HepG2 (cell line): Measurements from ENCODE around the gene RFX7. TPM values are rescaled to one million over a fixed set of nuclear protein-coding genes. Genes with fewer than 3 reads are reported as not detected.

Experiments used
- ATAC-seq: fragments of 200-7000 bp; cut with Tn5 transposase; 3 replicates; pipeline ENCODE4 v1.9.1; 2020; ENCODE audit warnings: mild to moderate bottlenecking, moderate library complexity
- BruUV-seq: library from RNA; stranded (reverse); fragments of 400-500 nt; replicated peaks from 2 replicates; lab custom pipeline; 2021; lab: Mats Ljungman, UMichigan
- CTCF ChIA-PET: fragments of 300-600 bp; formaldehyde crosslinking; extraction: SDS; loops from one replicate; lab custom pipeline; 2021; ENCODE audit warnings: low total read pairs, inconsistent platforms, low intra/inter-chr PET ratio; lab: Yijun Ruan, JAX
- POLR2A ChIA-PET: fragments of 350-600 bp; sonication (Branson Sonifier 250); formaldehyde crosslinking; loops from one replicate; lab custom pipeline; 2020; ENCODE audit warnings: antibody characterized with exemption, inconsistent platforms; lab: Yijun Ruan, JAX
- DNase-seq: peaks from one replicate; pipeline ENCODE4 v3.0.0-alpha.2; 2015; ENCODE audit warnings: low spot score
- FAIRE-seq: peaks from 3 replicates; lab custom pipeline; 2011; peaks lifted over from hg19 to GRCh38; lab: Jason Lieb, UNC
- H2AFZ ChIP-seq: one replicate; pipeline ENCODE4 v1.6.1; 2011; ENCODE audit warnings: low read length, inconsistent platforms
- H3K27ac ChIP-seq: fragments of 300-600 bp; 3 replicates; pipeline ENCODE4 v1.8.0; 2011; ENCODE audit warnings: mixed run types, mild to moderate bottlenecking, mixed read lengths, low read length, inconsistent platforms; ENCODE audit not compliant: insufficient read depth; ENCODE audit errors: extremely low read length
- H3K27me3 ChIP-seq, 2 experiments: fragments of 200-600 bp in 1 of 2; 2 replicates in 1 of 2; 3 replicates in 1 of 2; pipeline versions ENCODE4 v1.6.0 to v1.8.0; 2011; ENCODE audit warnings: low read length in 2 of 2, mild to moderate bottlenecking in 2 of 2, moderate library complexity in 2 of 2, inconsistent platforms in 1 of 2; ENCODE audit not compliant: insufficient read depth in 2 of 2, control insufficient read depth in 1 of 2
- H3K36me3 ChIP-seq, 2 experiments: fragments of 200-600 bp in 1 of 2; replicated peaks in 1 of 2; 2 replicates in 1 of 2; 3 replicates in 1 of 2; pipeline versions ENCODE4 v1.5.1 to v1.8.0; 2011; ENCODE audit warnings: low read length in 2 of 2, inconsistent platforms in 1 of 2; ENCODE audit not compliant: insufficient read depth in 2 of 2, control insufficient read depth in 1 of 2
- H3K4me1 ChIP-seq: 2 replicates; pipeline ENCODE4 v1.5.1; 2012; ENCODE audit warnings: low read length, inconsistent platforms; ENCODE audit not compliant: insufficient read depth
- H3K4me2 ChIP-seq: 2 replicates; pipeline ENCODE4 v1.6.0; 2011; ENCODE audit warnings: low read depth, low read length, inconsistent platforms
- H3K4me3 ChIP-seq, 3 experiments: fragments of 200-600 bp in 1 of 3; sonication (generic), shearing (Covaris generic) in 1 of 3; replicated peaks in 1 of 3; 2 replicates each; pipeline ENCODE4 v1.5.1; 2011 to 2016; ENCODE audit warnings: low read length in 3 of 3, inconsistent platforms in 2 of 3, low read depth in 2 of 3, mild to moderate bottlenecking in 2 of 3, control low read depth in 1 of 3, mixed read lengths in 1 of 3; ENCODE audit not compliant: insufficient read depth in 1 of 3
- H3K79me2 ChIP-seq: one replicate; pipeline ENCODE4 v1.6.1; 2011; ENCODE audit warnings: low read length, inconsistent platforms; ENCODE audit not compliant: insufficient read depth
- H3K9ac ChIP-seq: 2 replicates; pipeline ENCODE4 v1.6.0; 2011; ENCODE audit warnings: mild to moderate bottlenecking, low read depth, low read length, inconsistent platforms; ENCODE audit not compliant: insufficient read depth
- H3K9me3 ChIP-seq: 2 replicates; pipeline ENCODE4 v1.5.1; 2012; ENCODE audit warnings: mild to moderate bottlenecking, low read length
- H4K20me1 ChIP-seq: 2 replicates; pipeline ENCODE4 v1.6.0; 2011; ENCODE audit warnings: inconsistent platforms, mild to moderate bottlenecking, low read length, moderate library complexity; ENCODE audit not compliant: insufficient read depth
- CENPX ChIP-seq: sonication (generic); formaldehyde crosslinking; IDR thresholded peaks from 2 replicates; pipeline ENCODE4 v1.9.0; 2021; ENCODE audit warnings: mild to moderate bottlenecking, missing genetic modification reagents, moderate library complexity
- CHD4 ChIP-seq: fragments of 200-600 bp; sonication (generic); IDR thresholded peaks from 2 replicates; pipeline ENCODE4 v1.7.0; 2017; ENCODE audit warnings: mild to moderate bottlenecking, low read length, borderline replicate concordance
- TEAD2 ChIP-seq: sonication (generic); formaldehyde crosslinking; IDR thresholded peaks from 2 replicates; pipeline ENCODE4 v1.9.0; 2021; ENCODE audit warnings: missing genetic modification reagents
- ZFY ChIP-seq: sonication (generic); formaldehyde crosslinking; IDR thresholded peaks from 2 replicates; pipeline ENCODE4 v1.4.0; 2020; ENCODE audit warnings: missing genetic modification reagents
- ZIK1 ChIP-seq: sonication (generic); formaldehyde crosslinking; IDR thresholded peaks from 2 replicates; pipeline ENCODE4 v1.5.0; 2020; ENCODE audit warnings: mild to moderate bottlenecking, low read depth, missing genetic modification reagents, borderline replicate concordance
- WGBS: methylation state at CpG from one replicate; pipeline ENCODE4 v1.1.6; 2017; ENCODE audit warnings: low lambda C conversion rate; 5-methylcytosine and 5-hydroxymethylcytosine counted together
- in situ Hi-C: cut with HindIII; loops from 2 replicates; pipeline ENCODE4 v1.10.0; 2017; ENCODE audit warnings: low pct_unique_long_range_greater_than_20kb; ENCODE audit not compliant: extremely low pct_ligation_motif_present
- intact Hi-C: fragments of 100-400 bp; cut with micrococcal nuclease; formaldehyde crosslinking; loops from one replicate; pipeline ENCODE4 v1.10.0; 2022; ENCODE audit not compliant: unreplicated experiment
- polyA plus RNA-seq, 8 experiments: library from polyadenylated mRNA; depleted of rRNA in 3 of 8; stranded (reverse) in 7 of 8; unstranded in 1 of 8; fragments of >200 nt; fragmentation: Illumina TruSeq in 4 of 8; extraction: Trizol in 4 of 8; gene quantifications; 2 replicates each; pipeline versions ENCODE4 v1.2.1 to v1.2.3, GENCODE V29; 2011 to 2016; ENCODE audit warnings: low read depth in 4 of 8, missing spikeins in 1 of 8, mixed read lengths in 1 of 8; ENCODE audit not compliant: insufficient read depth in 1 of 8
- total RNA-seq, 5 experiments: library from RNA; depleted of rRNA; stranded (reverse); fragments of >200 nt; fragmentation: Illumina TruSeq; extraction: Trizol; gene quantifications; 2 replicates each; pipeline ENCODE4 v1.2.3, GENCODE V29; 2016; ENCODE audit warnings: low read depth in 1 of 5
- TF ChIP-seq, protein P1 (sequence below): sonication (generic); formaldehyde crosslinking; IDR thresholded peaks from 2 replicates; pipeline ENCODE4 v1.5.0; 2020; ENCODE audit warnings: missing genetic modification reagents, mild to moderate bottlenecking, borderline replicate concordance
- TF ChIP-seq, protein P2 (sequence below): sonication (generic); formaldehyde crosslinking; IDR thresholded peaks from 2 replicates; pipeline ENCODE4 v1.4.0; 2020; ENCODE audit warnings: mild to moderate bottlenecking, low read depth, missing genetic modification reagents

The RFX7 gene
- total and polyA plus RNA-seq, 2 of the 13 experiments (the other 11 are each of a cell fraction or from before 2014, with no cell fraction given): 8.5 to 10.4 TPM

DNA sequence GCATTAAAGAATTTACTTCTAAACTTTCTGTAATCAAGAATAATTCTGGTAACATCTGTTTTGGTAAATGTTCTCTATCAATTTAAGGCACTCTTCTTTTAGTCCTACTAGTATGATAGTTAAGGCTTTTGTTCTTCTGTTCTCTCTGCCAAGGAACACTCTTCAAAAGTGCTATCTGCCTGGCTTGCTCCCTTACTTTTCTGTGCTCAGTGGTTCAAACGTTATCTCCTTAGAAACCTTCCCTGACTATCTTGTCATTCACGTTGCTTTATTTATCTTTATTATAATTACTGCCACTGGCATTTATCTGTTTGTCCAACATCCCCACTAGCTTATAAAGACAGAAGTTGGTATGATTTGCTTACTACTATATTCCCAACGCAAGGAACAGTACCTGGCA, 59.2 kb downstream of the RFX7 start:
- WGBS: 97% methylated on average over 3 of the region's 3 CpGs
- in situ Hi-C loops: no loop called here
- no peak for ATAC-seq

DNA sequence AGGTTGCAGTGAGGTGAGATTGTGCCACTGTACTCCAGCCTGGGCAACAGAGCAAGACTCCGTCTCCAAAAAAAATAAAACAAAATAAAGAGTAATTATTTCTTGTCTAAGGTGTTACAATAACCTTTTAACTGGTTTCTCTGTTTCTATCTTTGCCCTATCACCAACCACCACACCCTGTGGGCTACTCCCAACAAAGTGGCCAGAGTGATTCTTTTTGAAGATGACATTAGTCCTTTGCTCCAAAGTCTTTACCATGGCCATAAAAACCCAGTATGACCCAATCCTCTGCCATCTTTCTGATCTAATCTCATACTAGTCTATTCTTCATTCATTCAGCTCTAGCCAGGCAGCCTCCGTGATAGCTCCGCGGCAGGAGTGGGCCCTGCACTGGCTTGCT, 62.8 kb downstream of the RFX7 start:
- POLR2A ChIA-PET: no interaction called here
- TF ChIP-seq CHD4: no peak
- no peak for TF ChIP-seq ZIK1 (CRISPR knock-in tag)
- no peak for TF ChIP-seq ZFY (CRISPR knock-in tag)
- no peak for TF ChIP-seq TEAD2 (CRISPR knock-in tag)
- TF ChIP-seq, protein P1, sequence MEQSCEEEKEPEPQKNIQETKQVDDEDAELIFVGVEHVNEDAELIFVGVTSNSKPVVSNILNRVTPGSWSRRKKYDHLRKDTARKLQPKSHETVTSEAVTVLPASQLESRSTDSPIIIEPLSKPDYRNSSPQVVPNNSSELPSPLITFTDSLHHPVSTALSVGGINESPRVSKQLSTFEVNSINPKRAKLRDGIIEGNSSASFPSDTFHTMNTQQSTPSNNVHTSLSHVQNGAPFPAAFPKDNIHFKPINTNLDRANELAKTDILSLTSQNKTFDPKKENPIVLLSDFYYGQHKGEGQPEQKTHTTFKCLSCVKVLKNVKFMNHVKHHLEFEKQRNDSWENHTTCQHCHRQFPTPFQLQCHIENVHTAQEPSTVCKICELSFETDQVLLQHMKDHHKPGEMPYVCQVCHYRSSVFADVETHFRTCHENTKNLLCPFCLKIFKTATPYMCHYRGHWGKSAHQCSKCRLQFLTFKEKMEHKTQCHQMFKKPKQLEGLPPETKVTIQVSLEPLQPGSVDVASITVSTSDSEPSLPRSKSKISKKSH (CRISPR knock-in tag): no peak
- TF ChIP-seq, all 625 proteins: peak for 0
- Histone ChIP-seq H3K9me3 (no peaks in the 10 kb centered on the region; the same call in 1 of the 2 replicates), H3K36me3 (peaks cover 3 to 21% of the 10 kb centered on the region in 2 experiments; a peak in 3 of 5 replicates), H3K4me1 (no peaks in the 10 kb centered on the region), H3K27me3 (no peaks in the 10 kb centered on the region), H2AFZ (no peak overlapping the region), H3K79me2 (peaks cover 37% of the 10 kb centered on the region), H3K4me2 (no peak overlapping the region), H3K4me3 (no peak overlapping the region), H4K20me1 (no peaks in the 10 kb centered on the region), H3K9ac (no peak overlapping the region), H3K27ac (no peak overlapping the region)
- CTCF ChIA-PET: no interaction called here
- in situ Hi-C loops (no loop called here), intact Hi-C loops (no loop called here)
- 100% methylated on average over 4 of the region's 4 CpGs for WGBS
- no TSS peak for BruUV-seq
- no peak for FAIRE-seq
- DNase-seq: no peak
- ATAC-seq: no peak

More for the DNA sequence above, 59.2 kb downstream of the RFX7 start:
- no peak overlapping the region for H3K9ac ChIP-seq
- FAIRE-seq (no peak), DNase-seq (no peak)
- H3K4me3 ChIP-seq: no peak overlapping the region
- no peak for TF ChIP-seq CENPX (CRISPR knock-in tag)
- TF ChIP-seq, protein P2, sequence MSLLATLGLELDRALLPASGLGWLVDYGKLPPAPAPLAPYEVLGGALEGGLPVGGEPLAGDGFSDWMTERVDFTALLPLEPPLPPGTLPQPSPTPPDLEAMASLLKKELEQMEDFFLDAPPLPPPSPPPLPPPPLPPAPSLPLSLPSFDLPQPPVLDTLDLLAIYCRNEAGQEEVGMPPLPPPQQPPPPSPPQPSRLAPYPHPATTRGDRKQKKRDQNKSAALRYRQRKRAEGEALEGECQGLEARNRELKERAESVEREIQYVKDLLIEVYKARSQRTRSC (CRISPR knock-in tag): no peak
- intact Hi-C loops: no loop called here
- ChIA-PET CTCF (no interaction called here), POLR2A (no interaction called here)
- peaks cover 0 to 9% of the 10 kb centered on the region in 2 experiments; a peak in 2 of 5 replicates for H3K36me3 ChIP-seq
- no peak overlapping the region for H3K4me2 ChIP-seq
- peaks cover 3% of the 10 kb centered on the region; the same call in 1 of the 2 replicates for H4K20me1 ChIP-seq
- no TSS peak for BruUV-seq
- H3K79me2 ChIP-seq: peaks cover 46% of the 10 kb centered on the region
- no peaks in the 10 kb centered on the region for H3K27me3 ChIP-seq
- peaks cover 26% of the 10 kb centered on the region for H3K4me1 ChIP-seq
- H2AFZ ChIP-seq: no peak overlapping the region
- H3K27ac ChIP-seq: no peak overlapping the region
- no peaks in the 10 kb centered on the region; the same call in 1 of the 2 replicates for H3K9me3 ChIP-seq
